Progenitor cell of endocrine pancreas (in vitro differentiated cells): Measurements from ENCODE around the gene NDUFAF2. TPM values are rescaled to one million over a fixed set of nuclear protein-coding genes. Genes with fewer than 3 reads are reported as not detected.

Experiments used
- DNase-seq: peaks from one replicate; pipeline ENCODE4 v3.0.0; 2021; ENCODE audit warnings: low spot score; ENCODE audit not compliant: unreplicated experiment
- H3K27ac Mint-ChIP-seq: 2 replicates; pipeline ENCODE4 v1.8.0; 2021; ENCODE audit warnings: mild to moderate bottlenecking, moderate library complexity, mixed read lengths
- H3K27me3 Mint-ChIP-seq: 2 replicates; pipeline ENCODE4 v1.8.0; 2021; ENCODE audit warnings: mixed read lengths
- H3K36me3 Mint-ChIP-seq: 2 replicates; pipeline ENCODE4 v1.8.0; 2022; ENCODE audit warnings: mixed read lengths; ENCODE audit not compliant: insufficient read depth
- H3K4me1 Mint-ChIP-seq: 2 replicates; pipeline ENCODE4 v1.8.0; 2021; ENCODE audit warnings: low read depth, mixed read lengths
- H3K4me3 Mint-ChIP-seq: 2 replicates; pipeline ENCODE4 v1.8.0; 2021; ENCODE audit warnings: low read depth, mild to moderate bottlenecking, moderate library complexity, mixed read lengths
- H3K9me3 Mint-ChIP-seq: 2 replicates; pipeline ENCODE4 v1.8.0; 2021; ENCODE audit warnings: low read depth, mixed read lengths
- CTCF ChIP-seq: fragments of 200-600 bp; sonication (generic); IDR thresholded peaks from one replicate; pipeline ENCODE4 v1.5.0; 2021; ENCODE audit warnings: antibody characterized with exemption, mild to moderate bottlenecking; ENCODE audit not compliant: unreplicated experiment
- total RNA-seq: library from RNA; stranded (reverse); gene quantifications from 2 replicates; pipeline ENCODE4 v1.2.1, GENCODE V29; 2021

NDUFAF2 gene
- total RNA-seq, 1 donor from 2014 or later = 21.2 TPM

GRCh38 chr5:60927450-60927849 is 17.6 kb upstream of the NDUFAF2 start:
- Mint-ChIP-seq H3K27me3 (no peaks in the 10 kb centered on the region), H3K36me3 (peaks cover 9% of the 10 kb centered on the region), H3K27ac (no peak overlapping the region), H3K9me3 (no peaks in the 10 kb centered on the region), H3K4me3 (no peak overlapping the region), H3K4me1 (peaks cover 9% of the 10 kb centered on the region)
- no peak for DNase-seq
- TF ChIP-seq CTCF = no peak

DNA sequence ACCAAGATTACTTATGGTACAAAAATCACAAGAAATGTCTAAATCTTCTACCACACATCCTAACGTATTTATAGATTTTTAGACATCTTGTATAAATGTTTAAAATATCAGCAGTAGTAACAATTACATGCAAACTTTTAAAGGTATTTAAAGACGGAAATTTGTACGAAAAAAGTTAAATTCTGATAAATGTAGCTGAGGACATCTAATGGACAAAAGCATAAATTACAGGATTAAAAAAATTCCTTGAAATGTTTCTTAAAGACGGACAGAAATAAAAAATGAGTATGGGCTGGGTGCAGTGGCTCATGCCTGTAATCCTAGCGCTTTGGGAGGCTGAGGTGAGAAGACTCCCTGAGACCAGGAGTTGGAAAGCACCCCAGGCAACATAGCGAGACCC is 16.0 kb upstream of the NDUFAF2 start:
- Mint-ChIP-seq H3K27ac (no peak overlapping the region), H3K4me3 (no peak overlapping the region), H3K27me3 (no peaks in the 10 kb centered on the region), H3K9me3 (peaks cover 4% of the 10 kb centered on the region), H3K36me3 (peaks cover 9% of the 10 kb centered on the region), H3K4me1 (peaks cover 9% of the 10 kb centered on the region)
- no peak for DNase-seq
- TF ChIP-seq CTCF = peak; percentile 41

DNA sequence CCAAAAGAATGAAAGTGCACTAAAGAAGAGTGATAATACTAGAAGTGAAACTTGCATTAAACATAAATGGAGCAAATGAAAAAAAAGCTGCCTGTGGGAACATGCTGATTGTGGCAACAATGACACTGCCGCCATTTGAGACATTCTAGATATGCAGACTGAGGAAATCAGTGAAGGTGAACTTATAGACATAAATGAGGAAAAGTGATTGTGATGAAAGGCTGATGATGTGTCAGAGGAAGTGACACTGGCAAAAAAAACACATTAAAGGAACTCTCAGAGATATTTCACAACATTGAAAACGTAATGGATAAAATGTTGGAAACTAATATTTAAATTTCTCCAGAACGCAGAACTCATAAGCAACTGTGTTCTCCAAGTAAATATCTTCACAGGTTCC is 1.4 kb upstream of the NDUFAF2 start:
- Mint-ChIP-seq H3K4me1 (peaks cover 7% of the 10 kb centered on the region), H3K9me3 (no peaks in the 10 kb centered on the region), H3K4me3 (no peak overlapping the region), H3K27me3 (no peaks in the 10 kb centered on the region), H3K36me3 (peaks cover 3% of the 10 kb centered on the region), H3K27ac (no peak overlapping the region)
- no peak for DNase-seq
- TF ChIP-seq CTCF = no peak

- peaks cover 7% of the 10 kb centered on the region for H3K4me1 Mint-ChIP-seq
- H3K27ac Mint-ChIP-seq = peak overlapping the region; percentile 76
- no peak overlapping the region for H3K4me3 Mint-ChIP-seq
- no peak for TF ChIP-seq CTCF
- H3K9me3 Mint-ChIP-seq = peaks cover 4% of the 10 kb centered on the region
- no peak for DNase-seq
- H3K27me3 Mint-ChIP-seq = no peaks in the 10 kb centered on the region
- peaks cover 2% of the 10 kb centered on the region for H3K36me3 Mint-ChIP-seq
Measured at GRCh38 chr5:60945813-60946187, 795 bp downstream of the NDUFAF2 start.

DNA sequence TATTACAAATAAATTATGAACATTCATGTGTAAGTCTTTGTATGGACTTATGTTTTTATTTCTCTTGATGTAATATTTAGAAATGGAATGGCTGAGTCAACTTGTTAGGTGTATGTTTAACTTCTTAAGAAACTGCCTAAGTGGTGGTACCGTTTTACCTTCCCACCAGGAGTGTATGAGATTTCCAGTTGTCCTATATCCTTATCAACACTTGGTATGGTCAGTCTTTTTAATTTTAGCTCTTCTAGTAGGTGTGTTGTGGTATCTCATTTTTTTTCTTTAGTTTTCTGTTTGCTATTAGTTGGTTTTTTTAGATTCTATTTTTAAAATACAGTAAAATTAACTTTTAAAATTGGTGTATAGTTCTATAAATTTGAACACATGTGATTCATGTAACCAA is 3.7 kb downstream of the NDUFAF2 start:
- H3K27ac Mint-ChIP-seq = no peak overlapping the region
- TF ChIP-seq CTCF = no peak
- no peak for DNase-seq
- peaks cover 4% of the 10 kb centered on the region for H3K36me3 Mint-ChIP-seq
- H3K4me1 Mint-ChIP-seq = peaks cover 4% of the 10 kb centered on the region
- peaks cover 7% of the 10 kb centered on the region for H3K9me3 Mint-ChIP-seq
- no peak overlapping the region for H3K4me3 Mint-ChIP-seq
- no peaks in the 10 kb centered on the region for H3K27me3 Mint-ChIP-seq
